HEK293 (cell line): ENCODE data around the gene CLDN6.
A peak's percentile ranks its signal among the peaks of the same experiment; 100 is the strongest.

Source experiments
- CTCF ChIA-PET: fragments of 350-600 bp; formaldehyde crosslinking; extraction: SDS; loops from one replicate; lab custom pipeline; 2021; ENCODE audit warnings: antibody characterized with exemption; lab: Yijun Ruan, JAX
- POLR2A ChIA-PET: fragments of 300-600 bp; formaldehyde crosslinking; extraction: SDS; loops from one replicate; lab custom pipeline; 2020; ENCODE audit warnings: antibody characterized with exemption, inconsistent platforms; lab: Yijun Ruan, JAX
- H3K27ac ChIP-seq: fragments of 200-500 bp; sonication (Bioruptor generic); 2 replicates; pipeline ENCODE4 v1.5.1; 2014; ENCODE audit warnings: low read depth, low read length, control low read depth, inconsistent platforms; ENCODE audit errors: extremely low read depth
- H3K36me3 ChIP-seq, 2 experiments: fragments of 200-500 bp in 1 of 2; sonication (Bioruptor generic) in 1 of 2; 1 replicate in 1 of 2; 2 replicates in 1 of 2; pipeline ENCODE4 v1.5.1; 2014 to 2017; ENCODE audit warnings: inconsistent platforms in 2 of 2, low read length in 2 of 2; ENCODE audit not compliant: control insufficient read depth in 2 of 2, insufficient read depth in 1 of 2
- H3K4me1 ChIP-seq: fragments of 200-500 bp; sonication (Bioruptor generic); 2 replicates; pipeline ENCODE4 v1.5.1; 2014; ENCODE audit warnings: mild to moderate bottlenecking, low read length, inconsistent platforms; ENCODE audit not compliant: control insufficient read depth, insufficient read depth
- H3K4me3 ChIP-seq: 2 replicates; pipeline ENCODE4 v1.5.1; 2011; ENCODE audit warnings: low read depth, mild to moderate bottlenecking, control low read depth, low read length, moderate library complexity
- H3K9me3 ChIP-seq: fragments of 200-500 bp; sonication (Bioruptor generic); 2 replicates; pipeline ENCODE4 v1.5.1; 2014; ENCODE audit warnings: low read depth, low read length, inconsistent platforms; ENCODE audit not compliant: control insufficient read depth, insufficient read depth
- BCL11B ChIP-seq: fragments of 450-650 bp; formaldehyde crosslinking; IDR thresholded peaks from 2 replicates; pipeline ENCODE4 v1.5.1; 2016; ENCODE audit warnings: low read depth, missing biosample characterization, missing genetic modification characterization
- FEZF1 ChIP-seq: fragments of 450-650 bp; formaldehyde crosslinking; IDR thresholded peaks from 2 replicates; pipeline ENCODE4 v1.5.1; 2016; ENCODE audit warnings: missing biosample characterization, missing genetic modification characterization
- GLIS1 ChIP-seq: fragments of 450-650 bp; formaldehyde crosslinking; IDR thresholded peaks from 2 replicates; pipeline ENCODE4 v1.5.1; 2016; ENCODE audit warnings: missing biosample characterization, missing genetic modification characterization
- HIC1 ChIP-seq: fragments of 450-650 bp; formaldehyde crosslinking; IDR thresholded peaks from 2 replicates; pipeline ENCODE4 v1.5.1; 2016; ENCODE audit warnings: missing biosample characterization, missing genetic modification characterization
- HOXA7 ChIP-seq: sonication (generic); formaldehyde crosslinking; IDR thresholded peaks from 2 replicates; pipeline ENCODE4 v1.8.1; 2022; ENCODE audit warnings: missing genetic modification reagents, borderline replicate concordance
- KLF10 ChIP-seq: fragments of 450-650 bp; IDR thresholded peaks from 2 replicates; pipeline ENCODE4 v1.5.1; 2018; ENCODE audit warnings: missing biosample characterization, mild to moderate bottlenecking, missing genetic modification characterization
- PATZ1 ChIP-seq: fragments of 450-650 bp; formaldehyde crosslinking; IDR thresholded peaks from 2 replicates; pipeline ENCODE4 v1.5.1; 2016; ENCODE audit warnings: missing biosample characterization, missing genetic modification characterization
- SP7 ChIP-seq: fragments of 450-650 bp; formaldehyde crosslinking; IDR thresholded peaks from 2 replicates; pipeline ENCODE4 v1.5.1; 2016; ENCODE audit warnings: missing biosample characterization, missing genetic modification characterization
- ZBTB48 ChIP-seq: fragments of 450-650 bp; formaldehyde crosslinking; IDR thresholded peaks from 2 replicates; pipeline ENCODE4 v1.5.1; 2016; ENCODE audit warnings: missing biosample characterization, missing genetic modification characterization
- ZEB2 ChIP-seq: fragments of 450-650 bp; formaldehyde crosslinking; IDR thresholded peaks from 2 replicates; pipeline ENCODE4 v1.5.1; 2016; ENCODE audit warnings: missing biosample characterization, missing genetic modification characterization
- ZNF132 ChIP-seq: fragments of 450-650 bp; formaldehyde crosslinking; IDR thresholded peaks from 2 replicates; pipeline ENCODE4 v1.5.1; 2017; ENCODE audit warnings: missing biosample characterization, missing genetic modification characterization, borderline replicate concordance
- ZNF138 ChIP-seq: fragments of 450-650 bp; formaldehyde crosslinking; IDR thresholded peaks from 2 replicates; pipeline ENCODE4 v1.5.1; 2016; ENCODE audit warnings: missing biosample characterization, missing genetic modification characterization, borderline replicate concordance
- ZNF157 ChIP-seq: fragments of 450-650 bp; formaldehyde crosslinking; IDR thresholded peaks from 2 replicates; pipeline ENCODE4 v1.5.1; 2016; ENCODE audit warnings: missing biosample characterization, missing genetic modification characterization
- ZNF184 ChIP-seq: fragments of 450-650 bp; IDR thresholded peaks from 2 replicates; pipeline ENCODE4 v1.5.1; 2018; ENCODE audit warnings: missing biosample characterization, mild to moderate bottlenecking, missing genetic modification characterization
- ZNF202 ChIP-seq: fragments of 450-650 bp; formaldehyde crosslinking; IDR thresholded peaks from 2 replicates; pipeline ENCODE4 v1.5.1; 2016; ENCODE audit warnings: missing biosample characterization, missing genetic modification characterization, borderline replicate concordance
- ZNF214 ChIP-seq: fragments of 450-650 bp; formaldehyde crosslinking; IDR thresholded peaks from 2 replicates; pipeline ENCODE4 v1.5.1; 2017; ENCODE audit warnings: missing biosample characterization, mild to moderate bottlenecking, missing genetic modification characterization, borderline replicate concordance
- ZNF266 ChIP-seq: fragments of 450-650 bp; formaldehyde crosslinking; IDR thresholded peaks from 2 replicates; pipeline ENCODE4 v1.5.1; 2016; ENCODE audit warnings: missing biosample characterization, missing genetic modification characterization, low read depth
- ZNF335 ChIP-seq: fragments of 450-650 bp; formaldehyde crosslinking; conservative IDR thresholded peaks from 2 replicates; pipeline ENCODE4 v1.5.1; 2016; ENCODE audit warnings: missing biosample characterization, missing genetic modification characterization
- ZNF354C ChIP-seq: fragments of 450-650 bp; formaldehyde crosslinking; IDR thresholded peaks from 2 replicates; pipeline ENCODE4 v1.5.1; 2016; ENCODE audit warnings: missing biosample characterization, missing genetic modification characterization, low read depth, borderline replicate concordance
- ZNF362 ChIP-seq: fragments of 450-650 bp; formaldehyde crosslinking; IDR thresholded peaks from 2 replicates; pipeline ENCODE4 v1.5.1; 2016; ENCODE audit warnings: missing biosample characterization, missing genetic modification characterization
- ZNF37A ChIP-seq: fragments of 450-650 bp; IDR thresholded peaks from 2 replicates; pipeline ENCODE4 v1.5.1; 2018; ENCODE audit warnings: missing biosample characterization, missing genetic modification characterization
- ZNF426 ChIP-seq: fragments of 450-650 bp; formaldehyde crosslinking; IDR thresholded peaks from 2 replicates; pipeline ENCODE4 v1.5.1; 2017; ENCODE audit warnings: missing biosample characterization, missing genetic modification characterization, mild to moderate bottlenecking, inconsistent platforms, moderate library complexity
- ZNF433 ChIP-seq: fragments of 450-650 bp; formaldehyde crosslinking; IDR thresholded peaks from 2 replicates; pipeline ENCODE4 v1.5.1; 2016; ENCODE audit warnings: missing biosample characterization, missing genetic modification characterization, low read depth
- ZNF473 ChIP-seq: fragments of 450-650 bp; formaldehyde crosslinking; IDR thresholded peaks from 2 replicates; pipeline ENCODE4 v1.5.1; 2017; ENCODE audit warnings: missing biosample characterization, missing genetic modification characterization
- ZNF629 ChIP-seq: fragments of 450-650 bp; formaldehyde crosslinking; IDR thresholded peaks from 2 replicates; pipeline ENCODE4 v1.5.1; 2017; ENCODE audit warnings: missing biosample characterization, missing genetic modification characterization
- ZNF701 ChIP-seq: fragments of 450-650 bp; formaldehyde crosslinking; IDR thresholded peaks from 2 replicates; pipeline ENCODE4 v1.5.1; 2016; ENCODE audit warnings: missing biosample characterization, missing genetic modification characterization
- ZNF777 ChIP-seq: fragments of 450-650 bp; formaldehyde crosslinking; IDR thresholded peaks from 2 replicates; pipeline ENCODE4 v1.5.1; 2017; ENCODE audit warnings: missing biosample characterization, missing genetic modification characterization, borderline replicate concordance
- ZNF791 ChIP-seq: fragments of 450-650 bp; formaldehyde crosslinking; IDR thresholded peaks from 2 replicates; pipeline ENCODE4 v1.5.1; 2016; ENCODE audit warnings: missing biosample characterization, missing genetic modification characterization
- ZSCAN18 ChIP-seq: fragments of 450-650 bp; formaldehyde crosslinking; IDR thresholded peaks from 2 replicates; pipeline ENCODE4 v1.5.1; 2016; ENCODE audit warnings: missing biosample characterization, missing genetic modification characterization
- ZSCAN30 ChIP-seq: fragments of 450-650 bp; IDR thresholded peaks from 2 replicates; pipeline ENCODE4 v1.5.1; 2018; ENCODE audit warnings: missing biosample characterization, mild to moderate bottlenecking, missing genetic modification characterization, moderate library complexity
- ZSCAN4 ChIP-seq: fragments of 450-650 bp; formaldehyde crosslinking; IDR thresholded peaks from 2 replicates; pipeline ENCODE4 v1.5.1; 2017; ENCODE audit warnings: missing biosample characterization, missing genetic modification characterization

The CLDN6 gene

GRCh38 chr16:2981899-2982250, 36.1 kb downstream of the CLDN6 start (continued):
- TF ChIP-seq ZSCAN18 (tag by site-specific recombination) (no peak), FEZF1 (tag by site-specific recombination) (no peak), ZNF629 (tag by site-specific recombination) (no peak), ZNF701 (tag by site-specific recombination) (no peak), HOXA7 (CRISPR knock-in tag) (no peak), SP7 (tag by site-specific recombination) (no peak), KLF10 (no peak), ZNF202 (no peak), ZEB2 (tag by site-specific recombination) (no peak), PATZ1 (tag by site-specific recombination) (peak; percentile 24; the same call in 1 of the 2 replicates), ZNF362 (tag by site-specific recombination) (no peak), ZSCAN30 (no peak), ZNF426 (tag by site-specific recombination) (no peak), GLIS1 (tag by site-specific recombination) (peak; percentile 73), ZBTB48 (tag by site-specific recombination) (no peak), ZNF132 (tag by site-specific recombination) (no peak), HIC1 (no peak), ZNF266 (tag by site-specific recombination) (no peak), ZNF214 (tag by site-specific recombination) (no peak), ZNF777 (tag by site-specific recombination) (no peak)
- TF ChIP-seq, all 188 proteins: peak for 8

- CTCF ChIA-PET, result interaction anchor here (0.6 to 2.8 kb wide), 5 partner anchors 9 to 54 kb away, joined by 3 to 12 read pairs (median 5); partner anchors contain the start of gene PAQR4
- TF ChIP-seq ZBTB48 (tag by site-specific recombination) (no peak), ZNF791 (tag by site-specific recombination) (no peak), ZNF335 (tag by site-specific recombination) (no peak), ZNF37A (no peak), ZNF157 (tag by site-specific recombination) (no peak), ZNF184 (tag by site-specific recombination) (no peak), ZSCAN30 (no peak), ZNF354C (no peak), ZNF433 (tag by site-specific recombination) (no peak), ZNF473 (tag by site-specific recombination) (no peak), BCL11B (tag by site-specific recombination) (no peak), ZNF138 (tag by site-specific recombination) (no peak), ZSCAN4 (no peak)
Observed at GRCh38 chr16:2981177-2981898, 36.6 kb downstream of the CLDN6 start.

More at GRCh38 chr16:2981177-2981898, 36.6 kb downstream of the CLDN6 start:
- Histone ChIP-seq H3K4me1 (no peaks in the 10 kb centered on the region), H3K36me3 (peaks cover 3 to 21% of the 10 kb centered on the region in 2 experiments; a peak in 2 of 3 replicates), H3K9me3 (no peaks in the 10 kb centered on the region), H3K27ac (no peak overlapping the region), H3K4me3 (no peak overlapping the region)
- POLR2A ChIA-PET, result interaction anchor here (0.7 to 2.2 kb wide), 9 partner anchors 8 to 551 kb away, joined by 3 to 25 read pairs (median 5); partner anchors contain the start of genes FLYWCH1, FLYWCH2, KREMEN2 and PAQR4
